A673 (cell line): Measurements from ENCODE around the gene F2RL3.

Experiments used
- CTCF ChIP-seq: fragments of 300-800, 200-600 bp; sonication (generic); conservative IDR thresholded peaks from 2 replicates; pipeline ENCODE4 v1.5.1; 2017; ENCODE audit warnings: low read depth, mild to moderate bottlenecking, antibody characterized with exemption, low read length, moderate library complexity, mixed read lengths
- EZH2 ChIP-seq: fragments of 200-600 bp; sonication (generic); IDR thresholded peaks from 2 replicates; pipeline ENCODE4 v1.6.1; 2017; ENCODE audit warnings: borderline replicate concordance, low read depth, mild to moderate bottlenecking, mixed read lengths, antibody characterized with exemption, low read length; ENCODE audit not compliant: poor library complexity, severe bottlenecking

- TF ChIP-seq CTCF (no peak), EZH2 (no peak)
These were observed 35.7 kb upstream of the F2RL3 start for GRCh38 chr19:16853066-16853465.
